ENCODE measurements around the gene ARMC12. TPM values are rescaled to one million over a fixed set of nuclear protein-coding genes. Genes with fewer than 3 reads are reported as not detected.

The ARMC12 gene
- total and polyA plus RNA-seq, 2 donors (not counting 1 experiment from before 2014, with no cell fraction given), result 0.17 to 0.50 TPM

DNA sequence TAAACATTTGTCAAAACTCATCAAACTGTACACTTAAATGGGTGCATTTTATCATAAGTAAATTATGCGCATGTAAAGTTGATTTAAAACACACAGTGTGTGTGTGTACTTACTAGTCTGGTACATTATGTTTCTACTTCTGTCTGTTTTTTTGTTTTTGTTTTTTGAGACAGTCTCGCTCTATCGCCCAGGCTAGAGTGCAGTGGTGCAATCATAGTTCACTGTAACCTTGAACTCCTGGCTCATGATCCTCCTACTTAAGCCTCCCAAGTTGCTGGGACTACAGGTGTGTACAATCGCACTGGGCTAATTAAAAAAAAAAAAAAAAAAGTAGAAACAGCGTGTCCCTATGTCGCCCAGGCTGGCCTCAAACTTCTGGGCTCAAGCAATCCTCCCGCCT lies 25.1 kb upstream of the ARMC12 start:
- Histone ChIP-seq H3K36me3 (ENCODE audit: control insufficient read depth, insufficient read depth, low read length) (no peaks in the 10 kb centered on the region), H3K4me3 (replicated peaks in 1 of 4; ENCODE audit: control extremely low read depth in 1 of 4, insufficient read depth in 1 of 4, low read depth in 3 of 4, low read length in 4 of 4) (no peak overlapping the region), H3K4me1 (ENCODE audit: control insufficient read depth, extremely low read depth, insufficient read depth, low read length) (no peaks in the 10 kb centered on the region), H3K27me3 (ENCODE audit: control insufficient read depth, insufficient read depth, low read length) (no peaks in the 10 kb centered on the region), H2AFZ (ENCODE audit: low read length) (no peak overlapping the region), H3K27ac (ENCODE audit: insufficient read depth, low read length) (no peak overlapping the region), H3K79me2 (ENCODE audit: control insufficient read depth, insufficient read depth, low read length) (no peaks in the 10 kb centered on the region), H3K4me2 (ENCODE audit: extremely low read depth, insufficient read depth, low read length) (no peak overlapping the region), H3K9ac (ENCODE audit: insufficient read depth, low read length) (no peak overlapping the region), H3K9me3 (ENCODE audit: control insufficient read depth, insufficient read depth, low read depth, low read length) (no peaks in the 10 kb centered on the region), H4K20me1 (ENCODE audit: control insufficient read depth, extremely low read depth, insufficient read depth, low read length) (no peaks in the 10 kb centered on the region)
- DNase-seq (ENCODE audit: low read depth in 2 of 2), result no peak
- TF ChIP-seq CTCF (conservative IDR thresholded peaks at IDR 0.05 in 1 of 2, IDR thresholded peaks at IDR 0.05 in 1 of 2; ENCODE audit: low read depth in 1 of 2, low read length in 2 of 2) (no peak), EZH2 (IDR thresholded peaks at IDR 0.05; ENCODE audit: low read length, missing control alignments) (no peak)

DNA sequence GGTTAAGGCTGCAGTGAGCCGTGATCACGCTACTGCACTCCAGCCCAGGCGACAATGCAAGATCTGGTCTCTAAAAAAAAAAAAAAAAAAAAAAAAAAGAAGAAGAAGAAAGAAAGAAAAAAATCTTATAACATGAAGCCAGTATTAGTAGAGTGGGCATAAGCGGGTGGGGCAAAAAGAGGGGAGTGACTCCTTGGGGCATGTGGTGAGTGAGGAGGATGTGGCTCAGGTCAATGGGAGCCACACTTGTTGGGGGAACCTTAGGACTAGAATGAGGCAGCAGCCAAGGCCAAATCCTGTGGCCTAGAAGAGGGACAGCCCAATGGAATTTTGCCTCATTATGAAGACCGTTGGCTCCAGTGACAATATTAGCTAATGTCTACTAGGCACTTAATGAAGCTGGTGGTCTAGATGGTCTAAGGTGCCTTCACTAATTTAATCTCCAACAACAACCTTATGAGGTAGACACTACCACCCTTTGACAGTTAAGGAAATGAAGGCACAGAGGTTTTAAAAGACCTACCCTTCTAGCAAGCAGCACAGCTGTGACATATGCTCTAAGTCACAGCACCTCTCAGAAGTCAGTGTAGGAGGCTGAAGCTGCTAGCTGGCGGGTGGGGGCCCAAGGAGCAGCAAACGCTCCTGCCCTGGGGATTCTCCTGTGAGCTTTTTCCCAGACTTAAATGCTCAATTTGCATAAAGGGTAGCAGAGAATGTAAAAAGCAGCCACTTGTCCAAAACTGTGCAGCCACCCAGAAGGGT lies 23.6 kb upstream of the ARMC12 start:
- Histone ChIP-seq H3K36me3 (ENCODE audit: control insufficient read depth, insufficient read depth, low read length) (no peaks in the 10 kb centered on the region), H4K20me1 (ENCODE audit: control insufficient read depth, extremely low read depth, insufficient read depth, low read length) (no peaks in the 10 kb centered on the region), H3K4me1 (ENCODE audit: control insufficient read depth, extremely low read depth, insufficient read depth, low read length) (no peaks in the 10 kb centered on the region), H3K4me3 (replicated peaks in 1 of 4; ENCODE audit: control extremely low read depth in 1 of 4, insufficient read depth in 1 of 4, low read depth in 3 of 4, low read length in 4 of 4) (no peak overlapping the region), H3K9ac (ENCODE audit: insufficient read depth, low read length) (no peak overlapping the region), H3K79me2 (ENCODE audit: control insufficient read depth, insufficient read depth, low read length) (no peaks in the 10 kb centered on the region), H3K4me2 (ENCODE audit: extremely low read depth, insufficient read depth, low read length) (no peak overlapping the region), H3K27me3 (ENCODE audit: control insufficient read depth, insufficient read depth, low read length) (no peaks in the 10 kb centered on the region), H2AFZ (ENCODE audit: low read length) (no peak overlapping the region), H3K27ac (ENCODE audit: insufficient read depth, low read length) (no peak overlapping the region), H3K9me3 (ENCODE audit: control insufficient read depth, insufficient read depth, low read depth, low read length) (no peaks in the 10 kb centered on the region)
- DNase-seq (ENCODE audit: low read depth in 2 of 2), result no peak
- TF ChIP-seq EZH2 (IDR thresholded peaks at IDR 0.05; ENCODE audit: low read length, missing control alignments), result no peak
- TF ChIP-seq CTCF (conservative IDR thresholded peaks at IDR 0.05 in 1 of 2, IDR thresholded peaks at IDR 0.05 in 1 of 2; ENCODE audit: low read depth in 1 of 2, low read length in 2 of 2), result no peak

DNA sequence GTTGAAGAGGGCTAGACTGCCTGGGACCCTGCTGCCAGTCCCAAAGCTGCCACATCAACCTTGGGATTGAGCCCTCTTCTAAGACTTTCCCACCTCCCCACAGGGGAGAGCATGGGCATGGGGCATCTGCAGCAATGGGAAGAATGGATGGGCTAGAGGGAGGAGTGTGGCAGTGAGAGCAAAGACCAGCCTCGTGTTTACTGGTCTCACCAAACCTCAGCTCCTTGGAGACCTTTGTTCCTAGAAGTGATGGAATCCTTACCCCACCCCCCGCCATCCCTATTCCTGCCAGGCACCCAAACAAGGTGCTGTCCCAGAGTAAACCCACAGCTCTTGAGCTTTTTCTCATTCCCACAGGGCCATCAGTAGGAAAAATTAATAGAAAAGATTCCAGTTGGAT lies 20.0 kb upstream of the ARMC12 start:
- no peaks in the 10 kb centered on the region for H3K9me3 ChIP-seq (ENCODE audit: control insufficient read depth, insufficient read depth, low read depth, low read length)
- H3K79me2 ChIP-seq (ENCODE audit: control insufficient read depth, insufficient read depth, low read length), result no peaks in the 10 kb centered on the region
- no peak overlapping the region for H2AFZ ChIP-seq (ENCODE audit: low read length)
- H3K36me3 ChIP-seq (ENCODE audit: control insufficient read depth, insufficient read depth, low read length), result no peaks in the 10 kb centered on the region
- H3K4me2 ChIP-seq (ENCODE audit: extremely low read depth, insufficient read depth, low read length), result no peak overlapping the region
- H3K4me3 ChIP-seq (replicated peaks in 1 of 4; ENCODE audit: control extremely low read depth in 1 of 4, insufficient read depth in 1 of 4, low read depth in 3 of 4, low read length in 4 of 4), result no peak overlapping the region
- DNase-seq (ENCODE audit: low read depth in 2 of 2), result no peak
- peaks cover 10% of the 10 kb centered on the region for H3K4me1 ChIP-seq (ENCODE audit: control insufficient read depth, extremely low read depth, insufficient read depth, low read length)
- H3K9ac ChIP-seq (ENCODE audit: insufficient read depth, low read length), result no peak overlapping the region
- H3K27ac ChIP-seq (ENCODE audit: insufficient read depth, low read length), result no peak overlapping the region
- no peaks in the 10 kb centered on the region for H4K20me1 ChIP-seq (ENCODE audit: control insufficient read depth, extremely low read depth, insufficient read depth, low read length)
- TF ChIP-seq EZH2 (IDR thresholded peaks at IDR 0.05; ENCODE audit: low read length, missing control alignments) (no peak), CTCF (conservative IDR thresholded peaks at IDR 0.05 in 1 of 2, IDR thresholded peaks at IDR 0.05 in 1 of 2; ENCODE audit: low read depth in 1 of 2, low read length in 2 of 2) (no peak)
- no peaks in the 10 kb centered on the region for H3K27me3 ChIP-seq (ENCODE audit: control insufficient read depth, insufficient read depth, low read length)

All from fibroblast of lung (primary cell).